Measurements from ENCODE around the gene AFF3.
"Not testable (repeated sequence)": the region's sequence is repeated elsewhere in the genome, so short reads cannot be mapped to it uniquely, and the experiment has no call there.

AFF3 gene

DNA sequence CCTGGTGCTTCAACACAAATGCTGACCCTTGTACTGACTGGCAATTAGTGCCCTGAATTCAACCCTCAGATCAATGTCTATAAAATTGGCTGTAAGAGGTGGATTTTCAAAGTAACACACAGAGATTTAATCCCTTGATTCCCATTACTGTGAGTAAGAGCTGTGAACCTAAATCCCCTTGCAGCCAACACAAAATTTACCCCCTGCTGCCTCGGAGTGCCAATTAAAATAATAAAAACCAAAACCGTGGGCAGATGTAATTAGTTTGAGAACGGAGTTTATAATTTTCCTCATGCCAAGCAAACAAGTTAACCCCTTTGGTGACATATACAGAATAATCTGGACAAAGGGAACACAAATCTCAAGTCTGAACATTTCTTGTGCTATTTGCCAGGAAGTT, 596.8 kb downstream of the AFF3 start:
- no peak for DNase-seq (ENCODE audit: low read depth)

DNA sequence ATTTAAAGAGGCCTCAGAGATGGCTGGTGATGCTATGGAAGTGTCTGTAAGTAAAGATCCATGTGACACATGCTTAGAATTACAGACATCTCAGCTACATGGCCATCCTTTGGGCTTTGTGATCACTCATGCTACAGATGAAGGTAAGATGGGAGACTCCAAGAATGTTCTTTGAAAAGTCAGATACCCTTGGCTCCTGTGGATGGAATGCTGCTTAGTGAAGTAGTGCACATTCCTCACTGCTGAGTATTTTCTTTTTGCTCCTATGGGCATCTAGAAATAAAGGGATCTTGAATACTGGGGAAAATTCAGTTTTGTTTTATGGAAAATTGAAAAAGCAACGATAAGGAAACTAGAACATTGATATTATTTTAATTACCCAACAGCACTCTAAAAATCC, 597.3 kb downstream of the AFF3 start:
- DNase-seq (ENCODE audit: low read depth) = no peak

DNA sequence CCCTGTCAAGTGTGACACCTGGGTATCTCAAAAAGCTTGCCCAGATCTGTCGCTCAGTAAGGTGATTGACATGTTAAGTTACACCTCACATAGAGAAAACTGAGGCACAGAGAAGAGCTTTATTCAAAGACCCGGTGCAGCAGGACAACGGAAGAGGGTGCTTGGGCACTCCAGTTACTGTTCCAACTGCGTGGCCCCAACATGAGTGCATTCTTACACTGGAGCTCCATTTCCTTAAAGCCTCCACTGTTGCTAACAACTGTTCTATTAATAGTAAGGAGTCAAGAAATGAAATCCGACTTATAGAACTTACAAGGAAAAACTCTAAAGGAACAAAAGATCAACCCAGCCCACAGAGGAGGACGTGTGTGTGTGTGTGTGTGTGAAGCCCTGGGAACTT, 597.8 kb downstream of the AFF3 start:
- no peak for DNase-seq (ENCODE audit: low read depth)

DNA sequence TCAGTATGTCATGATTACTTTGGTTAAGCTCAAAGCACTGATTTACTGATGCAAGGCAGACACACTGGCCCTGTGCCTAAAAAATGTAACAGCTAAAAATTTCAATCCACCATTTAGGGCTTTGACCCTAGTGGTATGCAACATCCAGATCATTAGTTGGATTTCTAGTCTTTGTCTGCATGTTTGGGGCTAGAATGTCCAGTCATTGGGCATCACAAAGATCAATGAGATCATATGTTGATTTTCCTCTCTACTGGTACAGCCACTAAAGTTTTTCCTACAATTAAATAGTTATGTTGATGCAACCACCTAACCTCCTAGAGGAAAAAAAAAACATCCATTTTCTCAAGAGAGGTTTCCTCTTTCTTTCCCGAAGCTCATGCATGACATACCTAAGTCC, 599.1 kb downstream of the AFF3 start:
- DNase-seq (ENCODE audit: low read depth) = no peak

DNA sequence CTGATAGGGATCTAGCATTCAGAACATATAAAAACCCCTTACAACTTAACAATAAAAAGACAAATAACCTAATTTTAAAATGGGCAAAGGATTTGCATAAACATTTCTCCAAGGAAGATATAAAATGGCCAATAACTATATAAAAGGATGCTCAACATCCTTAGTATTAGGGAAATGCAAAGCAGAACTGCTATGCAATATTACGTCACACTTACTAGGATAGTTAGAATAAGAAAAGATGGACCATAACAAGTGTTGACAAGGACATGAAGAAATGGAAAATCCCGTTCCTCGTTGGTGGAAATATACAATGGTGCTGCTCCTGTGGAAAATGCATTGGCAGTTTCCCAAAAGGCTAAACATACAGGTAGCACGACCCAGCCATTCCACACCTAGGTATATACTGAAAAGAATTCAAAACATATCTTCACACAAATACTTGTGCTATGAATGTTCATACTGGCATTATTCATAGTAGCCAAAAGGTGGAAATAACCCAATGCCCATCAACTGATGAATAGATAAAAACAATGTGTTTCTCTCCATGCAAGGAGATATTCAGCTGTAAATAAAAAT, 604.4 kb downstream of the AFF3 start:
- no peak for DNase-seq (ENCODE audit: low read depth)

DNA sequence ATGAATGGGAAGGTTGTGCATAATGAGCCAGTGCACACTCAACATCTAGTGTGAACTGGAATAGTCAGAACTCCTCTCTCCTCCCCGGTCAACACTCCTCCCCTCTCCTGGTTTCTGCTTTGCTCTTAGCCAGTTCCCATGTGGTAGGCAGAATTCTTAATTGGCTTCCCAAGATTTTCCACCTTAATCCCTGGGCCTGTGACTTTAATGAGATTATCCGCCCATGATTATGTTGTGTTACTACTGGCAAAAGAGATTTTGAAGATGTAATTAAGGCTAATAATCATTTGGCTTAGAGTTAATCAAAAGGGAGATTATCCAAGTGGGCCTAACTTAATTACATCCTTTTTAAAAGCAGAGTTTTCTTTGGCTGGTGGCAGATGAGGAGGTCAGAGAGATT, 618.3 kb downstream of the AFF3 start:
- no peak for DNase-seq (ENCODE audit: low read depth)

DNA sequence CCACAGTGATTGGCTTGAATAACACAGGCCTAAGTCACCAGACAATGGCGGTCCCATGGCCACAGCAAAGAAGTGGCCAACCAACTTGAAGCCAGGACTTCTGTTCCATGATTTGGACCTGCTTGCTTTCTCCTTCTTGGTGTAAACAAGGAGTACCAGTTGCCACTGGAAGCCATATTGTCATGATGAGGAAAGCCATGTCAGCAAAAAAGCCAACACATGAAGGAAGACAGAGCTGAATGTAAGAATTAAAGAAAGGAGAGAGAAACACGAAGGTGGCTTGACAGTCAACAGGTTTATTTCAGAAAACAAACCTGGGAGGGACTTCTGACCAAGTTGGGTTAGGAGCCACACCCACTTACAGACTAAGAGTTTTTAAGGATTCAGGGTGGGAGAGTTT, 620.2 kb downstream of the AFF3 start:
- DNase-seq (ENCODE audit: low read depth) = no peak

DNA sequence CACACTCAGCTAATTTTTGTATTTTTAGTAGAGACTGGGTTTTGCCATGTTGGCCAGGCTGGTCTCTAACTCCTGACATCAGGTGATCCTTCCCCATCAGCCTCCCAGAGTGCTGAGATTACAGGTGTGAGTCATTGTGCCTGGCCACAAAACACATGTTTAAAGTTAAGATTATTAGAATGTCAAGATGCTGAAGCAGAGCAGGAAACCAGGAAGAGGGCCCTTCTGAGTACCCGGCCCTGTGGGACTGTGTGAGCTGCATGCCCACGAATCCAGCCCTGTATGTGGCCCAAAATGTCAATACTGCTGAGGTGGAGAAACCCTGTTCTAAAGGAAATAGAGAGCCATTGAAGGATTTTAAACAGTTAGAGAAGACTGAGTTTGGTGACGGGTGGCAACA, 621.6 kb downstream of the AFF3 start:
- no peak for DNase-seq (ENCODE audit: low read depth)

DNA sequence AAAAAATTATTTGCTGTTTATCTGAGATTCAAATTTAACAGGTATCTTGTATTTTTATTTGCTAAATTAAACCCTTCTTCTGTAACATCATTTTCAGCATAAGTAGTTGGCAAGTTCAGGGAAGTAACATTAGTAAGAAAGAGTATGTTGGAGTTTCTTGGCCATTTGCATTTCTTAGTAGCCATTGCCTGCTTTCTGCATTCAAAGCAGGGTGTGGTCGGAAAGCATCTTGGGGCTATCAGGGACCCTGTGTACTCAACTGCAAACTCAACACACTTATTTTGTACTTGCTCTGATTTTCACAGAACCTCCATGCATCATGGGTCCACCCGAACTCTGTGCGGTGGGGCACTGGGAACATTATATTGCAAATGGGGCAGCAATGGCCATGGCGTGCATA, 622.2 kb downstream of the AFF3 start:
- no peak for DNase-seq (ENCODE audit: low read depth)

DNA sequence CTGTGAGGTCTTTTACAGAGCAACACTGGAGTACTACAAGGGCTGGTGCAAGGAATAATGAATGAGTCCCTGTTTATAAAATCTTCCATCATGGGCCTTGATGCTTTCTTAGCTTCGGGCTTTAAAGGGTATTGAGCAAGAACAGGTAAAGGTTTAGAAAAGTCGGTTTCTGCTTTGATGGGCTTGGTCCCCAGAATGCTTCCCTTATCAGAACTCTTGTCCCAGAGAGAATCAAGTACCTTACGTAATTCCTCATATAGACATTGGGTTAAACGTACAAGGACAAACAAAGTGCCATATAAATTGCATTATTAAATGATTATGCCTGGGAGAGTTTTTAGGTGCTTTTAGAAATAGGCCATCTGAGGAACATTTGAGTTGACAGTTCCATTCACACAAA, 628.0 kb downstream of the AFF3 start:
- DNase-seq (ENCODE audit: low read depth) = no peak

DNA sequence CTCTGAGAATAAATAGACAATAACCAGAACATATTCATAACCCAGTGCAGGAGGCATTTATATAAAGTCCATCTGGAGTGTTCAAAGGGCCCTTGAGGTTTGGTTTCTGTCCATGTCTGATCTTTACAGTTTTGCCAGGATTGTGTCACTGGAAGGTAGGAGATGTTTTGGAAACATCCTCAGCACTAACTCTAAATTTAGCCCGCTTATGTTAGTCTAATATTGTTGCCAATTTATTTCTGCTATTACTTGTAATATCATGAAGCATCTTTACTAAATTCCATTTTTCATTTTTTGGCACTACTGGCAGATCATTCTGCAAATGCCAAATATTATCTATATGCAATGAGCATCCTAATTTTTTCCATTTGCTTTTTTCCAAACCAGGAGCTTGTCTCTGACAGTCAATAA, 630.2 kb downstream of the AFF3 start:
- DNase-seq (ENCODE audit: low read depth) = no peak

DNA sequence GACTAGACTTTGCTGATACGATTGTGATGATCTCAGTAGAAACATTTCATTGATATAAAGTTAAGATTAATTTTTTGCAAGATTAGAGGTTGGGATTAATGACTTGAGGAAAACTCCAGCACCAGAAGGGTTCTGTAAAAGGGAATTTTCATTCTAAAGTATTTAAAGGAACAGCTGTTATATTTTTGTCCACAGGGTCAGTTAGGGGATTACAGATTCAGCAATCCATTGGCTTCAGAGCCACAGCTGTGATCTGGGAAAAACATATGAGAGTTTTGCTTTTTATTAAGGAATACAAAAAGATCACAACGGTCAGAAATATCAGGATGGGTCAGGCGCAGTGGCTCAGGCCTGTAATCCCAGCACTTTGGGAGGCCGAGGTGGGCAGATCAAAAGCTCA, 633.0 kb downstream of the AFF3 start:
- no peak for DNase-seq (ENCODE audit: low read depth)

DNA sequence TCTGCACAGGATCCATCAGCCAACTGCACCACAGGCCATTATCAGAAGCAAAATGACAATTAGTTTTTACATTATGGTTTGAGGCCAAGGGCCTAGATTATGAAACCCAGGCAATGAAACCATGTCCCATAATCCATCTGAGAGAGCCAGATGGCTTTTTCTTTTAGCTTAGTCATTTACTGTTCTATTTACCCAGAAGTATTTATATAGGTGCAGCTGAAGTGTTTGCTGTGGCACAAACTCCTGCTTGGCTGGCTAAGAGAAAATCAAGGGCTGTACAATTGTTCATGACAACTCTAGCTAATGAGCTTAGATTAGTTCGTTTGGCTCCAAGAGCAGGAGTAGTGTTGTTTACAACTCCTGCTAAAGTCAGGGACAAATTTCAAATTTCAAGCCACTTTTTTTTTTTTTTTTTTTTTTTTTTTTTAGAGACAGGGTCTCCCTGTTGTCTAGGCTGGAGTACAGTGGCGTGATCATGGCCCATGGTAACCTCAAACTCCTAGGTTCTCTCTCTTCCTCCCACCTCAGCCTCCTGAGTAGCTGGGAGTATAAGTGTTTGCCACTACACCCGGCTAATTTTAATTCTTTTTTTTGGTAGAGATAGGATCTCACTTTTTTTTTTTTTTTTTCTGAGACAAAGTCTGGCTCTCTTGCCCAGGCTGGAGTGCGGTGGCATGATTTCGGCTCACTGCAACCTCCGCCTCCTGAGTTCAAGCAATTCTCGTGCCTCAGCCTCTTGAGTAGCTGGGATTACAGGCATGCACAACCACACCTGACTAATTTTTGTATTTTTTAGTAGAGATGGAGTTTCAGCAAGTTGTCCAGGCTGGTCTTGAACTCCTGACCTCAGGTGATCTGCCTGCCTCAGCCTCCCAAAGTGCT, 634.2 kb downstream of the AFF3 start:
- DNase-seq (ENCODE audit: low read depth) = no peak

DNA sequence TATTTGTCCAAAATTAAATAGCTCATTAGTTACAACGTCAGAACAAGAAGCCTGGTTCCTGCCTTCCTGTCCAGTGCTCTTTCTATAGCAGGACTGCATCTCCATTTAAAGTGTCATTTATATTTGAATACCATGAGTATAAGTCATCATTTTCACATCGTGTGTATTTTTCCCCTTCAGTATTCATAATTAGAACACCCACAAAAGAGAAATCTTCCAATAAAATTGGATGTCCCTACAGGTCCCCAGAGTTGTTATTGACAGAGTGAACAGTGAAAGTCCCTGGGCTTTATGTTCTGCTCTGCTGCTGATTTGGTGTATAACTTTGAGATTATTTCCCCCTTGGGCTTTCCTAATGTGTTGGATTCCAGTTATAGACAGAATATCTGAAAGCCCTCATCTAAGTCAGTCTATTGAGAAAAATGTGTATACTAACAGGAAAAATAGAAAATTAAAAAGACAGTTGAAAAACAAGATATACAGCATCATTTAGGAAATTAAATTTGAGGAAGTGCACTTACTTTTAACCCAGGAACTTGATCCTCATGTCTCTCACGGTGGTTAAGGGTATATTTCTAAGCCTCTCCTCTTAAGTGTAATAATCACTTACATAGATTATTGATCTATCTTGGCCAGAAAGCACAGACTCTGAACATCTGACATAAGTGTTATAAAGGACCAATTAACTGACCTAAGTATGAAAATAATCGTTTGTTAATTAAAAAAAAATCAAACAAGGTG, 637.4 kb downstream of the AFF3 start:
- DNase-seq (ENCODE audit: low read depth) = no peak

DNA sequence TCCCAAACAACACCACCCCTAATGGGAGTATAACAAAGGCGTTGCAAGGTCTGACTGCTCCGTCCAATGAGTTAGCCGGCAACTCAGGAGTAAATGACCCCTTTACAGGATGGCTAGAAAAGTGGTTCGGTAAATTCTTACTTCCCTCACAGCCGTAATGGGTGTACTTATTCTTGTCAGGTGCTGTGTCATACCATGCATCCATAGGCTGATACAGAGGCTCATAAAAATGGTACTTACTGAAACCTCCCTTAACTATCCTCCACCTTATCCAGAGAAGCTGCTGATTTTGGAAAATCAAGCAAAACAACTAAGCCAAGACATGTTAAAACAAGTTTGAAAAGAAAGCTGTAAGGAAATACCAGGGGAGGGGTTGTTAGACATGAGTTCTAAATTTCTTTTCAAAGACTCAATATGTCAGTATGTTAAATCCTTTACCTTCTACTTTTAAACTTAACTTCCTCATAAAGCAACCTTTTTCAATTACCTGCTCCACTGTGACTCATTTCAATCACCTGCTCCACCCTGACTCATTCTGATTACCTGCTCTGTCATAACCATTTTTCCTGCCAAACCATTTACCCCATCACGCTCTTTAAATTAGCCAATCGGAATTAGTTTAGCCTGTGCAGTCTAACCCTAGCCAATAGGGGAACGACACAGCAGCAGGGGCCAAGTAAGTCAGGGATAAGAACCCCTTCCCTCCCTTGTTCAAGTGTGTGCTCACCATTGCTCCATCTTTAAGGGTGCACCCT, 638.6 kb downstream of the AFF3 start:
- not testable (repeated sequence) for DNase-seq (ENCODE audit: low read depth)

DNA sequence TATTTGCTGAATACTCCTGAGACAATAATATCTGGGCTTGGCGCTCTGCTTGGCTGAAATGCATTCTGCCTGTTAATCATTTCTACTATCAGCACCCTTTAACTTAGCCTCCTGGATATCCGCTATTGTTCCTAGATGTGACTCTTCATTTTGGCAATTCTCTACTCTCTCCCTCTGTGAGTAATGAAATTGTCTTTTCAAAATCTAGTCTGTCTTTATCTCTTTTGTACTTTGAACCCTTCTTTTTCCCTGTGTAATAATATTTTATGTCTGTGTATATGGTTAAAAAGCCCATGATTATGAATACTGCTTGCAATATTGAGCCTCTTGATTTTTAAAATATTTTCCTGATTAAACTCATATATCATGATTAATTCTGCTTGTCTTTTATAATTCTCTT, 646.4 kb downstream of the AFF3 start:
- no peak for DNase-seq (ENCODE audit: low read depth)

Data from stimulated activated CD8-positive, alpha-beta memory T cell treated with anti-CD3 and anti-CD28 coated beads, Interleukin-4, amount 100 ng/mL, for 24 hours (primary cell).